Occipital lobe (tissue), 2 donors: Measurements from ENCODE around the gene ZNF580. TPM values are rescaled to one million over a fixed set of nuclear protein-coding genes. Genes with fewer than 3 reads are reported as not detected.
A peak's percentile ranks its signal among the peaks of the same experiment; 100 is the strongest.

Experiments used
- DNase-seq: peaks from one replicate; lab custom pipeline; 2025; lab: John Stamatoyannopoulos, UW
- total RNA-seq: library from RNA; depleted of rRNA; stranded (reverse); fragments of >200 nt; gene quantifications from one replicate; pipeline ENCODE4 v1.2.3, GENCODE V29; 2014

ZNF580 gene
- total RNA-seq, 1 donor from 2014 or later = 4.8 TPM

DNA sequence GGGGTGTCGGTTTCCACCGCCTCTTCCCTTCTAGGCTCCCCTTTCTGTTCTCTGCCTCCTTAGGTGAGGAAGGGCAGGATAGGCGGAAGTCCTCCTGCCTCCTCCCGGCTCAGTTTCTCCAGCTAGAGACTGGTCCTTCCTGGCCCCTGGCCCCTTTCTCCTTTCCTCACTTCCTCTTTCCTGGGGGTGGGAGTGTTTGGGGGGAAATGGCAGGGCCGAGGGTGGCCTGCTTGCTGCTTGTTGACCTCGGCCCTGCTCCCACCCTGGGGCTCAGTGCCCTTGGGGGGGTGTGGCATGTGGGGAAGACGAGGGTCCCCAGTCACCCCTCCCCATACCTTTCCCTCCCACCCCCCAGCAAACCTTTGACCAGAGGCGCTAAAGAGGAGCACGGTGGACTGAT is 19.0 kb downstream of the ZNF580 start:
- no peak for DNase-seq

DNA sequence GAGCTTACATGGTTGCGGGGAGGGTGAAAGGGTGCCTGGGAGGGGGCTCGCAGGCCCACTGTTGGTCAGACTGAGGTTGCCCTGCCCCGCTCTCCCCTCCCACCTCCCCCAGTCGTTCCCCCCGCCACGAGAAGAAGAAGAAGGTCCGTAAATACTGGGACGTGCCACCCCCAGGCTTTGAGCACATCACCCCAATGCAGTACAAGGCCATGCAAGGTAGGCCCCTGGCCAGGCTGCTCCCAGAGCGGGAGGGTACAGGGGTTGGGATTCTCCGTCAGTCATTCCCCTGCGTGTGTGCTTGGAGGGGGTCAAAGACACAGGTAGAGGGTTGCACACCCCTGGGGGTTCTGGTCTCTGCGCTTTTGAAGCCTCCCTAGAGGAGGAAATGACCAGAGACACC is 19.6 kb downstream of the ZNF580 start:
- no peak for DNase-seq

DNA sequence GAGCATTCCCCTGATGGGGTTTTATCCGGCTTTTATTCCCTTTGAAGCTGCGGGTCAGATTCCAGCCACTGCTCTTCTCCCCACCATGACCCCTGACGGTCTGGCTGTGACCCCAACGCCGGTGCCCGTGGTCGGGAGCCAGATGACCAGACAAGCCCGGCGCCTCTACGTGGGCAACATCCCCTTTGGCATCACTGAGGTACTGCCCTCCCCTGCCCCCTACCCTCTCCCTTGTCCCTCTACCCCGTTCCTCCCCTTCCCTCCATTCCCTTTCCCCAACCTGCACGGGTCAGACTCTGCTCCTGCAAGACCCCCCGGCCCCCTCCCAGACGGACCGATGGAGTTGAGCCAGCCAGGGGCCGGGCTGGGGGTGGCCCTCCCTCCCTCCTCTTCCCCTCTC is 20.2 kb downstream of the ZNF580 start:
- no peak for DNase-seq

DNA sequence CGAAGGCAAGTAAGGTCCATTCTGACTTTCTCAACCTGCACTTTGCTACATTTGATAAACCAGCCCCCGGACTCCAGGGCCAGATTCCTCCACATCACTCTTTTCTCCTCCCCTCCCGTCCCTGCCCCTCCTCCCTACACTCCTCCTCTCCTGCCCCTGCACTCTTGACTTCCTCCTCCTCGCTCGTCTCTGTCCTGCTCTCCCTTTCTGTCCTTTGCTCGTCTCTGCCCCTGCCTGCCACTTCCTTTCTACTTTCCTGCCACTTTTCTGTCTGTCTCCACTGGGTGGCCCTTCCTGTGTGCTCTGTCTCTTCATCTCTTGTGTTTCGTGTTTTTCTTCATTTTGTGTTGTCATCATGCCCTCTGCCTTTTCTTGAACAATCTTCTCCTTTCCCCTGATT is 21.0 kb downstream of the ZNF580 start:
- DNase-seq = no peak

DNA sequence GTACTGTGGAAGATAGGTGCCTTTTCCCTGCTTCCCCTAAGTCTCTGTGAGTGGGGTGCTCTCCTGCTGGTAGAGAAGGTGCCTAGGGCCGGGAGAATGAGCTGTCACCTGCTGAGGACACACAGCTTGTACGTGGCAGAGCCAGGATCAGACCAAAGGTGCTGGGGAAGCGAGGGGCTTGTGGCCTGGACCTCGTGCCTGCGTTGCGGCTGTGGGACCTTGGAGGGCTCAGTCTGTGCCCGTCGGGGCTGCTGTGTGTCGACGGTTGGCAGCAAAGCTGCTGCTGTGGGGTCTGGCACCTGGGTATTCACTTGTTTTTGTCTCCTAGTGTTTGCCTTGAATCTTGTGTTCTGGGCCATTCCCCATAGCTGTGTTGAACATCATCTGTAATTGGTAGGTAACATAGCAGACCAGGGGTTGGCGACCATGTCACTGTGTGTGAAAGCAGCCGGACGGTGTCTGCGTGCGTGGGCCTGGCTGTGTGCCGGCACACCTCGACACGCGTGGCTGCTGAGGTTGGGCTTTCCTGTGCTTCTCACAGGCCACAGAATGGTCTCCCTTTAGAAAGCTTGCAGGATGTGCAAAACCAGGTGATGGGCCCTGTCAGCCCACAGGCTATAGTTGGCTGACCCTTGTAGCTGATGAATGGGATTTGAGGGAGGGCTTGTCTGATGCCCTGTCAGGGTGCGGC is 23.2 kb downstream of the ZNF580 start:
- DNase-seq = no peak

DNA sequence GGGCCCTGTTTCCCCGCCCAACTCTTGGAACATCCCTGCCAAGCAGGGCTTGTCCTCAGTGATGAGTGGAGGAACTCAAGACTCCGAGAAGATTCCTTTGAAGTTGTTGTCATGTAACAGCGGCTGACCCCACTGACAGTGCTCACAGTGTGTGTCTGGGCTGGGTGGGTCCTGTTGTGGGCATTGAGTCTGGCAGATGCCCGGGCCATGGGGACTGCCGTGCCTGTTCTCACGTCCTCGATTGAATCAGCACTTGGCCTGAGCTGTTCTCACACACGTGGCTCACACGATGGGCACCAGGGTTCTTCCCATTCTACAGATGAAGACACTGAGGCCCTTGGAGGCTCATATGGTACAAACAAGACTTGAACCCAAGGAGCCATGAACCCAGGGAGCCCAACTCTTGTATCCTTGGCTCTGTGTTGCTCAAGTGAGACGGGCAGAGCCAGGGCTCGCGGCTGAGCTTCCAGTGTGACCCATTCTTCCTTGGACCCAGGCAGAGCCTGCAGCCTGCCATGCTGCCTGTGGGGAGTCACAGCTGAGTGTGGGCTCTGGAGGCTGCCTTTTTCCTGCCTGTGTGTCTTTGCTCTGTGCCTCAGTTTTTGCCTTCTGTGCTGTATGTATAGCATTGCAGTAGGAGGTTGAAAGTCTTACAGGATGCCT is 25.7 kb downstream of the ZNF580 start:
- no peak for DNase-seq

DNA sequence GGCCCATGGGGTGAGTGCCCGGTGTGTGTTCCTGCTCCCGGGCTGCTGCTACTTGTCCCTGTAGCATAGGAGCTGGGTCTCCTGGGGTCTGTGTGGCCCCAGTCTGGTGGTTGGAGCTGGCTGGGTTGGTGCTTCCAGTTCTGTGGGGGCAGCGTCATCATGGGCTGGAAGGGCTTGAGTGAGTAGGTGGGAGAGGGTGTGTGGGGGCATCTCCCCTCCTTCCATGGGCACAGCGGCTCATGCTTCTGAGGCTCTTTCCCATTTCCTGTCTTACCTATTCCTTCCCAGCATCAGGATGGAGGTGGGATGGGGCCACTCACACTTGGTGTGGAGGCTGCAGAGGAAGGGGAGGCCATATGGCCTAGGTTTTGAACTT is 26.2 kb downstream of the ZNF580 start:
- DNase-seq = no peak

DNA sequence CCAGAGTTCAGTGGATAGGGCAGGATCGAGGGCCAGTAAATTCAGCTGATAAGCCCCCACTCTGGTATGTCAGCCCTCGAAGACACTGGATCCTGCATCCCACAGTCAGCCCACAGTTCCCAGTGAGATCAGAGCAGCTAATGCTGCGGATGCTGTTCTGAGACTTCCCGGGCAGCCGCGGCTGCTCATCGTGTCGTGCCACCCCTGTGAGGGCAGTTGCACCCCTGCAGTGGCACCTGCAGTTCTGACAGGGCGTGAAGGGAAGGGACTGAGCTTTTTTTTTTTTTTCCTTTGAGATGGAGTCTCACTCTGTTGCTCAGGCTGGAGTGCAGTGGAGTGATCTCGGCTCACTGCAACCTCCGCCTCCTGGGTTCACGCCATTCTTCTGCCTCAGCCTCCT is 26.7 kb downstream of the ZNF580 start:
- DNase-seq = no peak

DNA sequence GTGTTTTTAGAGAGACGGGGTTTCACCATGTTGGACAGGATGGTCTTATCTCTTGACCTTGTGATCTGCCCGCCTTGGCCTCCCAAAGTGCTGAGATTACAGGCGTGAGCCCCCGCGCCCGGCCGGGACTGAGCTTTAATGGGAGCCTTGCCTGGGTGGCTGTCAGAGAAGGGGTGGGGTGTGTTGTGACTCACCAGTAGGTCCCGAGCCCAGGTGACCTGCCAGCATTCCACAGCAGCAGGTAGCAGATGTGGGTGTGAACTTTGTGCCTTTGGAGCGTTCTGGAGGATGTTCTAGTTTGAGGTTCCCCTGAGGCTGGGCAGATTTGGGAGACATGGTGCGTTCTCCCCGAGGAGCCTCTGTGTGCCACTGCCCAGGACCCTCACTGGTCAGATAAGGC is 27.2 kb downstream of the ZNF580 start:
- DNase-seq = no peak

DNA sequence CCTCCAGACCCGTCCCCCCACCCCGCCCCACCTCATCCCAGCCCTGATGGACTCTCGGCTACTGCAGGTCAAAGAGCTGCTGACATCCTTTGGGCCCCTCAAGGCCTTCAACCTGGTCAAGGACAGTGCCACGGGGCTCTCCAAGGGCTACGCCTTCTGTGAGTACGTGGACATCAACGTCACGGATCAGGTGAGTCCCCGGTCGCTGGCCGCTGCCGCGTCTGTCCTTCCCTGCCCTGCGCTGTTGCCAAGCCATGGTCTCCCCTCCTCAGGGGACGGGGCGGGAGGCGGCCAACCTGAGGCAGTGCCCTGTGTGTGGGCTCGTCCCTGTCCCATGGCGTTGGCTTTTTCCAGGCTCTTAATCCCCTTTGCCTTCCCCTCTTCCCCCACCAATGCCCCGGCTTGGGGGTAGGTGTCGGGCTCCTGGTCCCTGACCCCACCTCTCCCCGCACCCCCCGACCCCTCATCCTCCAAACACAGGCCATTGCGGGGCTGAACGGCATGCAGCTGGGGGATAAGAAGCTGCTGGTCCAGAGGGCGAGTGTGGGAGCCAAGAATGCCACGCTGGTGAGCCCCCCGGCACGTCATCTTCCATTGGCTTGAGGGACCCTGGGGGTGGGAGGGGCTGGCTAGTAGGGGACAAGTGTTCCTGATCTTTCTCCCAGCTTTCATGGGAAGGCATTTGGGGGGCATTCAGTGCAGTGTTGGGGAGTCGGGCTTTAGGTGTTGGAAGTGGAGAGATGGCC is 28.0 kb downstream of the ZNF580 start:
- no peak for DNase-seq

DNA sequence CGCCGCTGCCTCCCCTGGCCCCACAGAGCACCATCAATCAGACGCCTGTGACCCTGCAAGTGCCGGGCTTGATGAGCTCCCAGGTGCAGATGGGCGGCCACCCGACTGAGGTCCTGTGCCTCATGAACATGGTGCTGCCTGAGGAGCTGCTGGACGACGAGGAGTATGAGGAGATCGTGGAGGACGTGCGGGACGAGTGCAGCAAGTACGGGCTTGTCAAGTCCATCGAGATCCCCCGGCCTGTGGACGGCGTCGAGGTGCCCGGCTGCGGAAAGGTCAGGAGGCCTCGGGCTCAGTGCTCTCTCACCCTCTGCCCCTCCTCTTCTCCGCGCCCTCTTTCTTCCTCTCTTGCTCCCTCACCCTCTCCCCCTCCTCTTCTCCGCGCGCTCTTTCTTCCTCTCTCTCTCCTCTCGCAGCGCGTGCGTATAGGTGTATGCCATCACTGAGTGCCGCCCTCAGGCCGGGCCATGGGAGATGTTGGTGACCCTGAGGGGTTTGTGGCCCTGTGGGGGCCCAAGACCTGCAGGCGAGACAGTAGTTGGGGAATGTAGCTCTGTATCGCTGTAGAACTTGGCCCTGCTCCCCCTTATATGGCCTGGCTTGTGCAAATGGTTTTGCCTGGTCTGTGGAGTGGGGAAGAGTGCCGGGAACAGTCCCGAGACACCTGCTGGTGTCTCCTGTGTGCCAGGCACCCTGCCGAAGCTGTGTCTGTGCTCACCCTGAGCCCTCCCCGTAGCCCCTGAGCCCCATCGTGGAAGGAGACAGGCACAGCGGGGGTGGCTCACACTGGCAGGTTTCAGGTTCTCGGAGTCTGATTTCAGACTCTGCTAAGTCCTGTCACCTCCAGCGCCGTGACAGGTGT is 28.8 kb downstream of the ZNF580 start:
- DNase-seq = no peak

DNA sequence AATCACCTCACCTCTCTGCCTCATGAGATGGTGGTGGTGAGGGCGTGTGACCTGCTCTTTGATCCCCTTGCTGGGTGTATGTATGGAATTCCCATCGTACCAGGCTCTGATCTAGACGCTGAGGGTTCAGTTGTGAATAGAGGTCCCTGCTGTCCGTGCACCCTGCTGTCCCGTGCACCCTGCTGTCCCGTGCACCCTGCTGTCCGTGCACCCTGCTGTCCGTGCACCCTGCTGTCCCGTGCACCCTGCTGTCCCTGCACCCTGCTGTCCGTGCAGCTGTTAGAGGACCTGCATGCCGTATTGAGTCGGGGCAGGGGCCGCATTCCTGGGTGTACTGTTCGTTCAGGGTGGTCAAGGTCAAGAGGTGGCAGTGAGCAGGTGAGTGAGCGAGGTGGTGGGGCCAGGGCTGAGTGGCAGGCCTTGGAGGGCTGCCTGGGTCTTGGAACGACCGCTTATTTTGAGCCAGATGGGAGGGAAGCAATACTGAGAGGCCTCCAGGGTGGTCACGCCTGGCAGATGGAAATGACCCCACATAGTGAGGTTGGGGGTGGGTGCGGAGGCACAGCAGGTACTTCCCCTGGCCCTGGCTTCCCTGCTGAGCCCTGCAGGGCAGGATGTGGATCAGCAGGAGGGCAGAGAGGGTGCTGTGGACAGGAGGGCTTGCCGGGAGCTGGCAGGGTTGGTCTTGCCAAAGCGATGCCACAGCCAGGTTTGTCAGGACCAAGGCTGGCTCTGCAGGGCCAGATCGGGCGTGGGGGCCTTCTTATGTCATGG is 29.7 kb downstream of the ZNF580 start:
- no peak for DNase-seq

DNA sequence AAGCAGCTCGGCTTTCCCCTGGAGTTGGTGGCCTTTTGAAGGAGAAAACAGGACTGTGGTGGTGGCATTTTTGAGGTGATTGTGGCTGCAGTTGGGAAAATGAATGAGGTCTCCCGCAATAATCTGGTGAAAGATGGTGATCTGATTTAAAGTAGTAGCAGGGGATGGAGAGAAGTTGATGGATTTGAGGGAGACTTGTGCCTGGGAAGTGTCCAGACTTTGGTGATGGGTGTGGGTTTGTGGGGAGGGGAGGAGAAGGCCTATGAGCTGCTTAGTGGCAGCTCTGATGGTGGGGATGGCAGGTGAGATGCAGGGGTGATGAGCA is 30.2 kb downstream of the ZNF580 start:
- DNase-seq = no peak

DNA sequence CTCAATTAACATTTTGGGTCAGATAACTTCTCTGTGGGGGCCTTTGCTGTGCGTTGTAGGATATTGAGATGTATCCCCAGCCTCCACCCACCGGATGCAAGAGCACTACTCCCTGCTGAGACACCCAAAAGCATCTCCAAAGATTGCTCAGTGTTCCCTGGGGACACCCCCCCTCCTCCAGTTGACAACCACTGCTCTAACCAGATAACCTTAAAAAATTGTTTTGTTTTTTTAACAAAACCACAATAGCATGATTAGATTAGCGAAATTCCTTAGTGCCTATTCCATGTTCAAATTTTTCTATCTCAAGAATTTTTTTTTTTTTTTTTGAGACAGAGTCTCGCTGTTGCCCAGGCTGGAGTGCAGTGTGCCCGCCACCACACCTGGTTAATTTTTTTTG is 31.6 kb downstream of the ZNF580 start:
- no peak for DNase-seq

DNA sequence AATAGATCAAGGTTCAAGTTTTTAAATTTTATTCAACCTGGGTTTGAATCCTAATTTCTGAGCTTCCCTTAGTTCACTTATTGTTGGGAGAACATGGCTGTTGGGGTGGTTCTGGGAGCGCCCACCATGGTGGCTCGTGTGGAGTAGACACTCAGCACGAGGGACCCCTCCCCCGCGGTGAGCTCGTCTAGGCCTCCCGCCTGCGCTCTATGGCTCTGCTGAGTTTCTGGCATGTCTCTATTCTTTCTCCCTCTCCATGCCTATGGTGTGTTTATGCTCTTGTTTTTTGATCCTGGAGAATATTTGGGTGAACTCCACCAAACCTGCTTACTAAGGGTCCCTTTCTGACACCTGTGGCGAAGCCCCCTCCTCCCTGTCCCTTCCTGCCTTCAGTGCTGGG is 32.7 kb downstream of the ZNF580 start:
- no peak for DNase-seq

DNA sequence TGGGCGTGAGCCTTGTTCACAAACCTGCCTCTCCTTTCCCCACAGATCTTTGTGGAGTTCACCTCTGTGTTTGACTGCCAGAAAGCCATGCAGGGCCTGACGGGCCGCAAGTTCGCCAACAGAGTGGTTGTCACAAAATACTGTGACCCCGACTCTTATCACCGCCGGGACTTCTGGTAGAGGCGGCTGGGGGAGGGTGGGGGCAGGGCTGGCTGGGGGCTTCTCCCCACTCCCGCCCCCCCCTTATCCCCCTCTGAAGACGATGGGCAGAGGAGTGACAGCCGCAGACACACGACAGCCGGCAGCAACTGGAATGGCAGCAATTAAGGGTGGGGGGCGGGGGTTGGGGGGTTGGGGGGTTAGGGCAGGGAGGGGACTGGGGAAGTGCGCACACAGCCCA is 33.1 kb downstream of the ZNF580 start:
- DNase-seq = no peak

DNA sequence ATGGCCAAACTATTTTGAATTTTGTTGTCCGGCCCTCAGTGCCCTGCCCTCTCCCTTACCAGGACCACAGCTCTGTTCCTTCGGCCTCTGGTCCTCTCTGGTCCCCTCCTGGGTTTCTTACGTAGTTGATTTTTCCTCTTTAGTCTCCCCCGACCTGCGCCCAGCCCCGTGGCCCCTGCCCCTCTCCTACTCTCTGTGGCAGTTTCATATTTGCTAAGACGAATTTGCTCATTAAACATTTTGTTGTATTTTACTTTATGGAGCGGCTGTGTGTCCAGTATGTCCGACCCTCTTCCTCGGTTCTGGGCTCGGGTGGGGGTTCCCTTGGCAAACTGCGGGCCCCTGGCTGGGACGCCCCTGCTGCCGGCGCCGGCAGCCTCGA is 33.6 kb downstream of the ZNF580 start:
- DNase-seq = no peak

DNA sequence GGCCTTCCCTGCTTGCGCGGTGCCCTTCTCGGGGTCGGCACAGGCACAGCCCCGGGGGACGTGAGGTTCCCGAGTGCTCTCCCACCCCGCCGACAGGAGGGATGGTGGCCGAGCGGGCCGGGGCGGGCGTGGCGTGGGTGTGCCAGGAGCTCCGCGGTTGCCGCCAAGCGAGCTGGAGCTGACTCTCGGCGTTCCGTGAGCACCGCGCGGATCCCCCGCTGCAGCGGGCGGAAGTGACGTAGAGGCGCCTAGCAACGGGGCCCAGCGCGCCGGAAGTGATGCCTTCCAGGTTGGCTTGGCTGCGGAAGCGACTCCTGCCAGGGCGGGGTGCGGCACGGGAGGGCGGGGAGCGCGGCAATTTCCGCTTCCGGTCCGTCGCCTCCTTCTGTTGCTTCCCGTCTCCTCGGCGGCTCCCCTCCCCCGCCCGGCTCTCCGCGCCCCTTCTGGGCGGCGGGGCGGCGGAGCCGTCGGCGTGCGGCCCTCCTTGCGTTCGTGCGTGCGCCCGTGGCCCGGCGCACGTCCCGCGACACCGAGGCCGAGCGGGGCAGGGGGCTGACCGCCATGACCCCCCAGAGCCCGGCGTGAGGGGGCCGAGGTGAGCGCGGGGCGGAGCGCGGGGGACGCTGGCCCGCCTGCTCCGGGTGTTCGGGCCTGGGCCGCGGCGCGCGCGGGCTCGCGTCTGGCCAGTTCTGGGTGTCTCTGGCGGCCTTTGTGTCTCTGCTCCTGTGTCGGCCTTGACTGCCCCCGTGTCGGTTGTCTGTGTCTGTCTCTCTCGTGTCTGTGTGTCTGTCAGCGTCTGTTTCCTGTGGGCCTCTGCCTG is 34.2 kb downstream of the ZNF580 start, which contains the start of gene EPN1:
Gene EPN1 (plus strand): TSS at position 386 of the 820 bp plus-strand sequence. CDS start 3,402 bp downstream, outside the sequence.
- peak; percentile 90 for DNase-seq

DNA sequence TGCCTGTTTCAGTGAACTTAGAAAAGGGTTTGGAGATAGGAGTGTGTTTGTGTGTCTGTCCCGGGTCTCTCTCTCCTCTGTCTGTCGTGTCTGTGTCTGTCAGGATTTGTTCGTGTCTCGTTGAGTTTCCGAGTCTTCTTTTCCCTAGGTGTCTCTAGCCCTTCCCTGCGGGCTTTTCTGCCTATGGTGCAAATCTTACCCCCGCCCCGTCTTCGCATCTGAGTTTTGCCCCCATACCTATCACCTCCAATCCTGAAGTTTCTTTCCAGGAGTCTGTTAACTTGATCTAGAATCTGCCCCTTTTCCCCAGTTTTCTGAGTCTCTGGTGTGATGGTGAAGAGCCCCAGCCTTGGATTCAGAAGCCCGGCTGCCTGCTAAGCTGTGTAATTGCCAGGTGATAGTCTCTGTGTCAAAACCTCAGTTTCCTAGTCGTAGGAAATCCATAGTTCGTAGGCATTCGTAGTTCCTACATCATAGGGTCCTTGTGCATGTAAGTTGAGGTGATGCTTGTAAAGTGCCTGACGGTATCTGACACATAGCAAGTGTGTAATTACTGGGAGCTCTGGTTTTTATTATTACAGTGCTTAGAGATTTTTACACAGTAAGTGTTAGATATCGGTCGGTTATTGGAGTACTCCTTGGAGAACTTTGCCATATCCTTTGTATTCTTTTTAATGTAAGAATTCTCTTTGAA is 35.0 kb downstream of the ZNF580 start:
- DNase-seq = no peak

DNA sequence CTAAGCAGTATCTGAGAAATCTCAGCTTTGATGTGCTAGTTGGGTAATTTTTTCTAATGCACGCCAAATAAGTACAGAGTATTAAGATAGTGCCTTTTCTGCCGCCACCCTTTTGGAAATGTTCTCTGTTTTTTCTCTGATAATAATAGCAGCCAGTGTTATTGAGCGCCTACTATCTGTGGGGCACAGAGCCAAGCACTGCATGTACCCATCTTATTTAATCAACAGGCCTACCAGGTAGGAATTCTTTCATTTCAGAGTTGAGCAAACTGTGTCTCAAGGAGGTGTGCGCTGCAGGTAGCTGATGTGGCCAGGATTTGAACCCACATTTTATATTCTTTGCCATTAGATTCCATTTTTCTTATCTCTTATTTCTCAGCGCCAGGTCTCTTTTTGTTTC is 35.6 kb downstream of the ZNF580 start:
- DNase-seq = no peak
